Skeletal muscle cell (primary cell): ENCODE results near the gene HSD11B1.
"Not testable (repeated sequence)": the region's sequence is repeated elsewhere in the genome, so short reads cannot be mapped to it uniquely, and the experiment has no call there.

Source experiments
- DNase-seq: peaks from one replicate; pipeline ENCODE4 v3.0.0-alpha.2; 2010; ENCODE audit warnings: low read depth
- H3K4me3 ChIP-seq: 2 replicates; pipeline ENCODE4 v1.5.1; 2011; ENCODE audit warnings: low read depth, mild to moderate bottlenecking, control low read depth, low read length, moderate library complexity

HSD11B1 gene

GRCh38 chr1:209688746-209689234 is 15.9 kb upstream of the HSD11B1 start:
- DNase-seq = no peak
- H3K4me3 ChIP-seq = no peak overlapping the region

- no peak for DNase-seq
These were observed 15.2 kb upstream of the HSD11B1 start for GRCh38 chr1:209689477-209689876.

GRCh38 chr1:209691237-209691636 is 13.4 kb upstream of the HSD11B1 start:
- no peak overlapping the region for H3K4me3 ChIP-seq
- no peak for DNase-seq

More at GRCh38 chr1:209689477-209689876, 15.2 kb upstream of the HSD11B1 start:
- no peak overlapping the region for H3K4me3 ChIP-seq

- no peak for DNase-seq
- no peak overlapping the region for H3K4me3 ChIP-seq
These were observed 12.3 kb upstream of the HSD11B1 start for GRCh38 chr1:209692296-209692695.

GRCh38 chr1:209692745-209693504 is 11.7 kb upstream of the HSD11B1 start:
- no peak overlapping the region for H3K4me3 ChIP-seq

GRCh38 chr1:209696673-209697072 is 8.0 kb upstream of the HSD11B1 start:
- H3K4me3 ChIP-seq = no peak overlapping the region
- no peak for DNase-seq

More at GRCh38 chr1:209692745-209693504, 11.7 kb upstream of the HSD11B1 start:
- DNase-seq = peak; percentile 61

GRCh38 chr1:209697126-209697525 is 7.5 kb upstream of the HSD11B1 start:
- no peak for DNase-seq
- no peak overlapping the region for H3K4me3 ChIP-seq

- not testable (repeated sequence) for H3K4me3 ChIP-seq, DNase-seq
These were observed 4.0 kb upstream of the HSD11B1 start for GRCh38 chr1:209700686-209701085.

GRCh38 chr1:209702832-209703231 is 1.8 kb upstream of the HSD11B1 start:
- DNase-seq = no peak
- H3K4me3 ChIP-seq = no peak overlapping the region

- DNase-seq = no peak
- H3K4me3 ChIP-seq = no peak overlapping the region
These were observed 677 bp upstream of the HSD11B1 start for GRCh38 chr1:209703834-209704504.

GRCh38 chr1:209705033-209705598 is 470 bp downstream of the HSD11B1 start:
- DNase-seq = no peak

GRCh38 chr1:209706622-209707021 is 2.0 kb downstream of the HSD11B1 start:
- DNase-seq = no peak
- H3K4me3 ChIP-seq = no peak overlapping the region

More at GRCh38 chr1:209705033-209705598, 470 bp downstream of the HSD11B1 start:
- H3K4me3 ChIP-seq = no peak overlapping the region

GRCh38 chr1:209707308-209707707 is 2.7 kb downstream of the HSD11B1 start:
- H3K4me3 ChIP-seq = no peak overlapping the region
- DNase-seq = no peak

- no peak for DNase-seq
These were observed 3.7 kb downstream of the HSD11B1 start for GRCh38 chr1:209708297-209708696.

GRCh38 chr1:209710093-209710492 is 5.4 kb downstream of the HSD11B1 start:
- H3K4me3 ChIP-seq = no peak overlapping the region
- no peak for DNase-seq

More at GRCh38 chr1:209708297-209708696, 3.7 kb downstream of the HSD11B1 start:
- no peak overlapping the region for H3K4me3 ChIP-seq

GRCh38 chr1:209710847-209711246 is 6.2 kb downstream of the HSD11B1 start:
- H3K4me3 ChIP-seq = no peak overlapping the region
- DNase-seq = no peak

GRCh38 chr1:209714338-209714737 is 9.7 kb downstream of the HSD11B1 start:
- DNase-seq = no peak
- no peak overlapping the region for H3K4me3 ChIP-seq

- no peak for DNase-seq
- H3K4me3 ChIP-seq = no peak overlapping the region
These were observed 10.7 kb downstream of the HSD11B1 start for GRCh38 chr1:209715314-209715713.

- H3K4me3 ChIP-seq = no peak overlapping the region
- no peak for DNase-seq
These were observed 13.2 kb downstream of the HSD11B1 start for GRCh38 chr1:209717818-209718217.

- no peak overlapping the region for H3K4me3 ChIP-seq
- no peak for DNase-seq
These were observed 15.7 kb downstream of the HSD11B1 start for GRCh38 chr1:209720326-209720725.
